Esophagus muscularis mucosa (tissue), 4 donors: ENCODE measurements around the gene SASH1. TPM values are rescaled to one million over a fixed set of nuclear protein-coding genes. Genes with fewer than 3 reads are reported as not detected.

Source experiments
- DNase-seq: peaks from one replicate; pipeline ENCODE4 v3.0.0-alpha.2; 2017; ENCODE audit errors: extremely low spot score
- H3K27ac ChIP-seq, 4 donors: fragments of 200-600 bp; sonication (generic); replicated peaks in 1 of 4; 1 replicate in 3 of 4; 2 replicates in 1 of 4; pipeline ENCODE4 v1.5.1; 2016 to 2019; ENCODE audit warnings: mild to moderate bottlenecking in 1 of 4
- H3K27me3 ChIP-seq, 4 donors: fragments of 200-600 bp; sonication (generic); one replicate each; pipeline versions ENCODE4 v1.5.1 to v1.6.0; 2016 to 2019
- H3K36me3 ChIP-seq, 4 donors: fragments of 200-600 bp; sonication (generic); one replicate each; pipeline ENCODE4 v1.5.1; 2016 to 2019
- H3K4me1 ChIP-seq, 4 donors: fragments of 200-600 bp; sonication (generic); one replicate each; pipeline ENCODE4 v1.5.1; 2016 to 2019
- H3K4me3 ChIP-seq, 4 donors: fragments of 200-600 bp; sonication (generic); 1 replicate in 2 of 4; 2 replicates in 2 of 4; pipeline ENCODE4 v1.5.1; 2016 to 2019; ENCODE audit warnings: mild to moderate bottlenecking in 4 of 4, moderate library complexity in 1 of 4
- H3K9me3 ChIP-seq, 4 donors: fragments of 200-600 bp; sonication (generic); 1 replicate in 3 of 4; 2 replicates in 1 of 4; pipeline ENCODE4 v1.5.1; 2016 to 2019
- CTCF ChIP-seq, 3 experiments: fragments of 200-600 bp in 2 of 3; fragments of 450-650 bp in 1 of 3; sonication (generic) in 2 of 3; IDR thresholded peaks; one replicate each; pipeline ENCODE4 v1.5.1; 2017 to 2019; ENCODE audit warnings: antibody characterized with exemption in 3 of 3, mild to moderate bottlenecking in 2 of 3, moderate library complexity in 1 of 3
- EP300 ChIP-seq: sonication (generic); formaldehyde crosslinking; IDR thresholded peaks from one replicate; pipeline ENCODE4 v1.6.1; 2017; ENCODE audit warnings: antibody characterized with exemption
- POLR2A ChIP-seq: fragments of 450-650 bp; IDR thresholded peaks from one replicate; pipeline ENCODE4 v1.6.1; 2017; ENCODE audit warnings: antibody characterized with exemption, moderate library complexity, mild to moderate bottlenecking, low read depth
- POLR2AphosphoS5 ChIP-seq, 2 donors: sonication (generic); formaldehyde crosslinking; IDR thresholded peaks; one replicate each; pipeline ENCODE4 v1.6.1; 2017; ENCODE audit warnings: antibody characterized with exemption in 2 of 2
- WGBS: methylation state at CpG from one replicate; pipeline ENCODE4 v1.1.5; 2018; 5-methylcytosine and 5-hydroxymethylcytosine counted together
- intact Hi-C: fragments of 100-400 bp; cut with DNase I; formaldehyde crosslinking; loops from one replicate; pipeline ENCODE4 v1.15.1; 2023
- total RNA-seq, 4 donors: library from RNA; depleted of rRNA; stranded (reverse); fragments of >200 nt; gene quantifications; one replicate each; pipeline versions ENCODE4 v1.1.0 to v1.2.1, GENCODE V29; 2016

Gene SASH1
- total RNA-seq, 4 donors from 2014 or later, result 56.5 to 86.6 (median 70.3) TPM

DNA sequence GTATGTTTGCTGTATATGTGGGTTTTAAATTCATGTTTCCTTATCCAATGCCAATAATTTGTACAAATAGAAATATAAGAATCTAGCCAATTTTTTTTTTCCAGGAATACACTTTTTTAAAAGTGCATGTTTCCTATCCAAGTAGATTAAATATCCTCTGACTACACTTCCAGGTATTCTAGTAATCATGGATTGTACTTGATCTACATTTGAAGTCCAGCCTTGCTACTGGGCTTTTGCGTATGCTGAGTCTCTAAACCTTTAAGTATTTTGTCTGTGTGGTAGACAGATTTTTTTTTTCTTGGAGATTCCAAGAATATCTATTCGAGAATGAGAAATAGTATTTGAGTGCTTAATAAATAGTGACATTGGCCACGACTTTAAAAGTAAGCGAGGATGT lies 188.3 kb downstream of the SASH1 start:
- WGBS, result 75% methylated on average over 4 of the region's 4 CpGs
- H3K4me1 ChIP-seq, result peaks cover 13 to 30% (median 23%) of the 10 kb centered on the region in 4 donors
- H3K27ac ChIP-seq, result peak overlapping the region; percentile 58 to 76 (median 63)
- peaks cover 42 to 98% (median 62%) of the 10 kb centered on the region in 4 donors for H3K36me3 ChIP-seq
- H3K4me3 ChIP-seq, result peak overlapping the region in 2 of 4 donors; percentile 21 to 28
- intact Hi-C loops, result no loop called here
- DNase-seq, result no peak
- no peaks in the 10 kb centered on the region for H3K9me3 ChIP-seq
- no peak for TF ChIP-seq EP300
- TF ChIP-seq POLR2AphosphoS5 (IDR thresholded peaks at IDR 0.05), result no peak
- no peak for TF ChIP-seq CTCF (IDR thresholded peaks at IDR 0.05)
- no peaks in the 10 kb centered on the region for H3K27me3 ChIP-seq

DNA sequence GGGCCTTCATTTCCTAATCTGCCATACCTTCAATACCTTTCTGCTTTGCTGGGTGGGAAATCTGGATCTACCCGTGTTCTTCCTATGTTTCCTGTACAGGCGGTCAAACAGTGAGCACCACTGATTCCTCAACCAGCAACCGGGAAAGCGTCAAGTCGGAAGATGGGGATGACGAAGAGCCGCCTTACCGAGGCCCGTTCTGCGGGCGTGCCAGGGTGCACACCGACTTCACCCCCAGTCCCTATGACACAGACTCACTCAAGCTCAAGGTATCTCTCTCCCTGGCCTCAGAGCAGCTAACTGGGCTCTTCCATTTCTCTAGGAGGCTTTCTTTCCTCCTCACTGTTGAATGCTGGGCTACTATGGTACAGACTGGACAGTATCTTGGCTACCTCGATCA lies 190.1 kb downstream of the SASH1 start:
- DNase-seq, result peak; percentile 47
- 96% methylated on average over 13 of the region's 13 CpGs for WGBS
- TF ChIP-seq CTCF (IDR thresholded peaks at IDR 0.05) (no peak), POLR2A (no peak), EP300 (no peak), POLR2AphosphoS5 (IDR thresholded peaks at IDR 0.05) (no peak)
- intact Hi-C loops, result no loop called here
- Histone ChIP-seq H3K9me3 (no peaks in the 10 kb centered on the region), H3K36me3 (peaks cover 48 to 98% (median 70%) of the 10 kb centered on the region in 4 donors), H3K4me3 (no peak overlapping the region), H3K4me1 (peaks cover 13 to 30% (median 21%) of the 10 kb centered on the region in 4 donors), H3K27ac (peak overlapping the region in 2 of 4 donors; percentile 1 to 76), H3K27me3 (no peaks in the 10 kb centered on the region)

- 93% methylated on average over 22 of the region's 24 CpGs for WGBS
- H3K27me3 ChIP-seq, result no peaks in the 10 kb centered on the region
- intact Hi-C loops, result no loop called here
- no peak for TF ChIP-seq POLR2A
- TF ChIP-seq EP300, result no peak
- TF ChIP-seq POLR2AphosphoS5 (IDR thresholded peaks at IDR 0.05), result no peak
- TF ChIP-seq CTCF (IDR thresholded peaks at IDR 0.05), result no peak
- peak overlapping the region in 1 of 4 donors; percentile 1 for H3K27ac ChIP-seq
- H3K4me3 ChIP-seq, result no peak overlapping the region
- DNase-seq, result peak; percentile 82
- no peaks in the 10 kb centered on the region for H3K9me3 ChIP-seq
- H3K4me1 ChIP-seq, result peaks cover 13 to 35% (median 27%) of the 10 kb centered on the region in 4 donors
- peaks cover 53 to 97% (median 74%) of the 10 kb centered on the region in 4 donors for H3K36me3 ChIP-seq
Measured at GRCh38 chr6:148533309-148534107, 190.9 kb downstream of the SASH1 start.

DNA sequence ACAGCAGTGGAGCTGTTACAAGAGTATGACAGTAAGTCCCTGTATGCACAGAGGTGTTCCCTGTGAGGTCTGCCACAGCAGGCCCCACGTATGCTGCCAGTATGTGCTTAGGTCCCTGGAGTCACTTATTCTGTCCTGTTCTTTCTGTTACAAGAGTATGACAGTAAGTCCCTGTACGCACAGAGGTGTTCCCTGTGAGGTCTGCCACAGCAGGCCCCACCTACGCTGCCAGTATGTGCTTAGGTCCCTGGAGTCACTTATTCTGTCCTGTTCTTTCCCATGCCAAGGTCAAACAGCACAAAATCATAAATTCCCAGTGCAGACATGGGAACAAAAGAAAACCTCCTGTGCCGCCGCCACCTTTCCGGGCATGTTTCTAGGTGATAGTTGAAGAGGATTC lies 192.2 kb downstream of the SASH1 start:
- Histone ChIP-seq H3K27me3 (no peaks in the 10 kb centered on the region), H3K9me3 (no peaks in the 10 kb centered on the region), H3K4me1 (peaks cover 12 to 28% (median 21%) of the 10 kb centered on the region in 4 donors), H3K36me3 (peaks cover 53 to 97% (median 74%) of the 10 kb centered on the region in 4 donors), H3K27ac (no peak overlapping the region), H3K4me3 (no peak overlapping the region)
- no peak for DNase-seq
- intact Hi-C loops, result no loop called here
- TF ChIP-seq EP300 (no peak), POLR2A (no peak), POLR2AphosphoS5 (IDR thresholded peaks at IDR 0.05) (no peak), CTCF (IDR thresholded peaks at IDR 0.05) (no peak)
- WGBS, result 98% methylated on average over 5 of the region's 6 CpGs
